Heart left ventricle (tissue), 16 donors: ENCODE data around the gene PER2. TPM values are rescaled to one million over a fixed set of nuclear protein-coding genes. Genes with fewer than 3 reads are reported as not detected.
A peak's percentile ranks its signal among the peaks of the same experiment; 100 is the strongest.
"Not testable (repeated sequence)": the region's sequence is repeated elsewhere in the genome, so short reads cannot be mapped to it uniquely, and the experiment has no call there.

Experiments used
- ATAC-seq, 4 donors: fragments of 200-7000 bp; cut with Tn5 transposase; one replicate each; pipeline ENCODE4 v1.9.1; 2020 to 2022; ENCODE audit warnings: moderate library complexity in 4 of 4, mild to moderate bottlenecking in 3 of 4, moderate number of reproducible peaks in 1 of 4
- DNase-seq, 5 donors: peaks; one replicate each; pipeline ENCODE4 v3.0.0-alpha.2; 2020
- H3K27ac ChIP-seq, 12 donors: fragments of 200-600 bp; sonication (generic) in 4 of 12; one replicate each; pipeline versions ENCODE4 v1.5.0 to v1.8.0; 2016 to 2022; ENCODE audit warnings: mild to moderate bottlenecking in 2 of 12
- H3K27me3 ChIP-seq, 9 donors: fragments of 200-600 bp; sonication (generic) in 2 of 9; one replicate each; pipeline versions ENCODE4 v1.5.1 to v1.8.0; 2016 to 2022; ENCODE audit warnings: mild to moderate bottlenecking in 3 of 9
- H3K36me3 ChIP-seq, 9 donors: fragments of 200-600 bp; sonication (generic) in 2 of 9; one replicate each; pipeline versions ENCODE4 v1.5.0 to v1.8.0; 2018 to 2022; ENCODE audit warnings: mild to moderate bottlenecking in 2 of 9
- H3K4me1 ChIP-seq, 12 donors: fragments of 200-600 bp; sonication (generic) in 4 of 12; one replicate each; pipeline versions ENCODE4 v1.5.0 to v1.8.0; 2016 to 2022; ENCODE audit warnings: mild to moderate bottlenecking in 3 of 12
- H3K4me3 ChIP-seq, 12 donors: fragments of 200-600 bp; sonication (generic) in 4 of 12; one replicate each; pipeline versions ENCODE4 v1.5.0 to v1.8.0; 2017 to 2022; ENCODE audit warnings: mild to moderate bottlenecking in 9 of 12, moderate library complexity in 4 of 12
- H3K9me3 ChIP-seq, 12 donors: fragments of 200-600 bp; sonication (generic) in 4 of 12; one replicate each; pipeline versions ENCODE4 v1.5.0 to v1.8.0; 2016 to 2022; ENCODE audit warnings: mild to moderate bottlenecking in 1 of 12
- POLR2A ChIP-seq, 2 donors: fragments of 450-650 bp; IDR thresholded peaks; one replicate each; pipeline ENCODE4 v1.6.1; 2017; ENCODE audit warnings: antibody characterized with exemption in 2 of 2, mild to moderate bottlenecking in 2 of 2, moderate library complexity in 2 of 2
- WGBS, 4 donors: extraction: QIAGEN DNeasy Blood & Tissue Kit in 2 of 4; methylation state at CpG; one replicate each; pipeline versions ENCODE4 v1.1.5 to v1.1.7; 2013 to 2018; 5-methylcytosine and 5-hydroxymethylcytosine counted together
- intact Hi-C, 10 donors: fragments of 100-400 bp; cut with DNase I; formaldehyde crosslinking; loops; one replicate each; pipeline versions ENCODE4 v1.11.1 to v1.14.2; 2022
- polyA plus RNA-seq, 2 donors: library from polyadenylated mRNA; stranded (reverse); fragments of 200-250 nt; gene quantifications; one replicate each; pipeline ENCODE4 v1.2.3, GENCODE V29; 2013
- total RNA-seq, 9 donors: library from RNA; depleted of rRNA in 2 of 9; stranded (reverse); fragments of >200 nt in 2 of 9; fragmentation: NEBNext Ultra II Directional in 3 of 9; extraction: Animal tissue kit (Norgen Biotek cat#: 25700) in 3 of 9; gene quantifications; one replicate each; pipeline versions ENCODE4 v1.1.0 to v1.2.4, GENCODE V29; 2016 to 2023
- TF ChIP-seq, protein P1 (sequence below), 12 donors: fragments of 200-600 bp; sonication (generic) in 4 of 12; IDR thresholded peaks; one replicate each; pipeline versions ENCODE4 v1.5.0 to v1.8.0; 2018 to 2022; ENCODE audit warnings: antibody characterized with exemption in 12 of 12, mild to moderate bottlenecking in 5 of 12
- donor health status: ischemic (EF 13 %, LVEDD 7.1; RV severe dilation, severe dysfunction).
- donor health status: healthy with polysubstance abuse.
- donor health status: DM: no; HTN: yes; CAD: no.
- donor health status: DM: no; HTN: no; CAD: no.
- donor health status: ischemic (EF 25% LVEDD 6.9; RV normal size, moderate dysfunction).
- donor health status: ischemic (EF 25% LVEDD 5.7; RV mildly dilated, moderate dysfunction).
- donor health status: healthy.
- donor health status: DM: yes; HTN: yes; CAD: no.
- donor health status: ischemic (EF 35%, LVEDD 5.7; RV mildly dilated, moderate dysfunction).
- donor health status: nonischemic (EF 11% LVEDD 7.7; RV severe dilation, severe dysfunction).
- donor health status: DM: yes; HTN: yes; CAD: no.
- donor health status: PGD.
- donor health status: ischemic (EF 29% LVEDD 5.4; RV normal size, mild dysfunction).
- donor health status: nonischemic (EF 23%, LVEDD 6.1; RV moderate dilation, normal function).

Gene PER2
- total and polyA plus RNA-seq, 11 donors = 1.6 to 17.1 (median 4.2) TPM

DNA sequence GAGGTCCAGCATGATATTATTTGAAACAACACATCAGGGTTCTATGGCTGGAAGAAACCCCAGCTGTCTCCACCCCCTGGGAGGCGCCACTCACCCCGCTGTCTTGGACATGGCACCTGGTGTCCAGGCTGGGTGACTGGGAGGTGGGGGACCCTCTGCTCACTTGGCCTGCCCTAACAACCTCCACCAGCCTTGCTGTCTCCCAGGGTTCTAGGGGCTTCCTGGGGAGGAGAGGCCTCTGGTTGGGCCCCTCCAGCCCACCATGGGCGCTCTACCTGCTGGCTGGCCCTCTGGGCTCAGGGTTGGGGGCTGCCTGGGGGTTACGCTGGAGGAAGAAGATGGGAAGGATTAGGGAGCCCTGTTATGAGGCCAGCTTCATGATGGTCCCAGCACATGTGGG, 16.3 kb downstream of the PER2 start:
- peaks cover 0 to 3% (median 0%) of the 10 kb centered on the region in 12 donors for H3K4me1 ChIP-seq
- peaks cover 2 to 97% (median 90%) of the 10 kb centered on the region in 9 donors for H3K36me3 ChIP-seq
- H3K9me3 ChIP-seq = no peaks in the 10 kb centered on the region
- H3K4me3 ChIP-seq = no peak overlapping the region
- no peaks in the 10 kb centered on the region for H3K27me3 ChIP-seq
- ATAC-seq = no peak
- H3K27ac ChIP-seq = no peak overlapping the region
- intact Hi-C loops = no loop called here
- DNase-seq = peak in 2 of 5 donors; percentile 7 to 16
- TF ChIP-seq, protein P1, sequence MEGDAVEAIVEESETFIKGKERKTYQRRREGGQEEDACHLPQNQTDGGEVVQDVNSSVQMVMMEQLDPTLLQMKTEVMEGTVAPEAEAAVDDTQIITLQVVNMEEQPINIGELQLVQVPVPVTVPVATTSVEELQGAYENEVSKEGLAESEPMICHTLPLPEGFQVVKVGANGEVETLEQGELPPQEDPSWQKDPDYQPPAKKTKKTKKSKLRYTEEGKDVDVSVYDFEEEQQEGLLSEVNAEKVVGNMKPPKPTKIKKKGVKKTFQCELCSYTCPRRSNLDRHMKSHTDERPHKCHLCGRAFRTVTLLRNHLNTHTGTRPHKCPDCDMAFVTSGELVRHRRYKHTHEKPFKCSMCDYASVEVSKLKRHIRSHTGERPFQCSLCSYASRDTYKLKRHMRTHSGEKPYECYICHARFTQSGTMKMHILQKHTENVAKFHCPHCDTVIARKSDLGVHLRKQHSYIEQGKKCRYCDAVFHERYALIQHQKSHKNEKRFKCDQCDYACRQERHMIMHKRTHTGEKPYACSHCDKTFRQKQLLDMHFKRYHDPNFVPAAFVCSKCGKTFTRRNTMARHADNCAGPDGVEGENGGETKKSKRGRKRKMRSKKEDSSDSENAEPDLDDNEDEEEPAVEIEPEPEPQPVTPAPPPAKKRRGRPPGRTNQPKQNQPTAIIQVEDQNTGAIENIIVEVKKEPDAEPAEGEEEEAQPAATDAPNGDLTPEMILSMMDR (IDR thresholded peaks at IDR 0.05) = no peak
- no peak for TF ChIP-seq POLR2A (IDR thresholded peaks at IDR 0.05)
- WGBS, 4 donors = 95 to 98% (median 96%) methylated on average over 2 to 4 of the region's 4 CpGs

DNA sequence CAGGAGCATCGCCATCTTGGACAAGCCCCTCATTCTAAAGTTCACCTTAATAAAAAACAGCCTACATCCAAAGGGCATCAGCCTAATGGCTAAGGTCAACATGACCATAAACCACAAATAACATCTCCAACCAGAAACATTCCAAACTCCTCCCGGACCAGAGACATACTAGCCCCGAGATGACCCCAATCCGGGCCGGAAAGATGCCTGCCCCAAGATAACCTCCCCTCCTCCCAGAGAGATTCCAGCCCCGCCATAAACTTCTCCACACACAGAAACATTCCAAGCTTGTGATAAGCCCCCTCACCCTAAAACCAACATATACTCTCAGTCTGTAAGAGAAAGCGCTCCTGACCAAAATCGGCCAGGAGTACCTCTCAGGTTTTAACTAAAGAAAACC, 16.7 kb downstream of the PER2 start:
- H3K36me3 ChIP-seq = peaks cover 2 to 97% (median 88%) of the 10 kb centered on the region in 9 donors
- intact Hi-C loops, H3K9me3 ChIP-seq, H3K27ac ChIP-seq, DNase-seq, H3K4me3 ChIP-seq, H3K4me1 ChIP-seq, ATAC-seq, H3K27me3 ChIP-seq: not testable (repeated sequence)
- WGBS, 4 donors = 74 to 77% (median 76%) methylated on average over 8 of the region's 8 CpGs

- no peak for ATAC-seq
- no peak overlapping the region for H3K4me3 ChIP-seq
- H3K9me3 ChIP-seq = no peaks in the 10 kb centered on the region
- intact Hi-C loops = no loop called here
- TF ChIP-seq, protein P1 (IDR thresholded peaks at IDR 0.05) = no peak
- TF ChIP-seq POLR2A (IDR thresholded peaks at IDR 0.05) = no peak
- H3K27me3 ChIP-seq = no peaks in the 10 kb centered on the region
- H3K36me3 ChIP-seq = peaks cover 2 to 97% (median 82%) of the 10 kb centered on the region in 9 donors
- 85 to 93% (median 91%) methylated on average over 13 of the region's 13 CpGs for WGBS, 4 donors
- H3K27ac ChIP-seq = no peak overlapping the region
- peaks cover 0 to 3% (median 0%) of the 10 kb centered on the region in 12 donors for H3K4me1 ChIP-seq
- DNase-seq = peak in 1 of 5 donors; percentile 12
Observed at GRCh38 chr2:238271061-238271554, 17.3 kb downstream of the PER2 start.

DNA sequence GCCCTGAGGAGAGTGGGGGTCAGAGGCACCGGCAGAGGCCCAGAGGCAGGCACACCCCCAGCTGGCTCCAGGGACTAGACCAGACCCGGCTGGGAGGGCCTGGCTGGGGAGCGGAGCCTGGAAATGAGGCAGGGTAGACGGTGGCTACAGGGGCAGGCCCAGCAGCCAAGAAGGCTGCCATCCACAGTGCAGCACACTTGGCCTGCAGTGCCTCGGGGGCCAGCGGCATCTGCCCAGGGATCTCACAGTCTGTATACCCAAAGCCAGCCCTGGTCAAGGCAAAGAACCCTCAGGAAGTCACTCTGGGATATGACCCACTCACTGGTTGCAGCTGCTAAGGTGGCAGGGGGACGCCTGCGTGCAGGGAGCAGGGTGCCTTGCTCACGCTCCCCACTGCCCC, 17.8 kb downstream of the PER2 start:
- no peaks in the 10 kb centered on the region for H3K9me3 ChIP-seq
- H3K36me3 ChIP-seq = peaks cover 1 to 97% (median 82%) of the 10 kb centered on the region in 9 donors
- H3K27me3 ChIP-seq = no peaks in the 10 kb centered on the region
- ATAC-seq = no peak
- TF ChIP-seq POLR2A (IDR thresholded peaks at IDR 0.05) = no peak
- TF ChIP-seq, protein P1 (IDR thresholded peaks at IDR 0.05) = no peak
- peak in 1 of 5 donors; percentile 22 for DNase-seq
- intact Hi-C loops = no loop called here
- H3K4me3 ChIP-seq = no peak overlapping the region
- H3K27ac ChIP-seq = no peak overlapping the region
- whole genome bisulfite sequencing, 4 donors = 85 to 92% (median 87%) methylated on average over 9 of the region's 9 CpGs
- H3K4me1 ChIP-seq = peaks cover 0 to 3% (median 0%) of the 10 kb centered on the region in 12 donors

- H3K4me1 ChIP-seq = peaks cover 0 to 3% (median 0%) of the 10 kb centered on the region in 12 donors
- intact Hi-C loops = loop anchor here in 5 of 10 donors (10.0 kb wide), 3 partner anchors 105 to 415 kb away; partner anchors contain the start of gene RAMP1 (in 2 of the 5)
- ATAC-seq = no peak
- no peak overlapping the region for H3K4me3 ChIP-seq
- no peaks in the 10 kb centered on the region for H3K9me3 ChIP-seq
- H3K27me3 ChIP-seq = no peaks in the 10 kb centered on the region
- DNase-seq = no peak
- peaks cover 0 to 97% (median 82%) of the 10 kb centered on the region in 9 donors for H3K36me3 ChIP-seq
- no peak overlapping the region for H3K27ac ChIP-seq
- TF ChIP-seq, protein P1 (IDR thresholded peaks at IDR 0.05) = no peak
- TF ChIP-seq POLR2A (IDR thresholded peaks at IDR 0.05) = no peak
- WGBS, 4 donors = 94 to 99% (median 96%) methylated on average over 6 of the region's 6 CpGs
Observed at GRCh38 chr2:238269741-238270140, 18.7 kb downstream of the PER2 start.
